NT2/D1 (cell line): ENCODE data around the gene WRAP53.

Source experiments
- DNase-seq: peaks from one replicate; pipeline ENCODE4 v3.0.0-alpha.2; 2011; ENCODE audit warnings: low read depth, low spot score
- H3K27me3 ChIP-seq: 2 replicates; pipeline ENCODE4 v1.6.0; 2011; ENCODE audit warnings: mild to moderate bottlenecking; ENCODE audit not compliant: insufficient read length, insufficient read depth
- H3K36me3 ChIP-seq: 2 replicates; pipeline ENCODE4 v1.6.1; 2011; ENCODE audit warnings: mild to moderate bottlenecking, low read length, mixed read lengths; ENCODE audit not compliant: insufficient read depth, insufficient read length
- H3K4me1 ChIP-seq: 2 replicates; pipeline ENCODE4 v1.5.1; 2011; ENCODE audit not compliant: insufficient read depth, insufficient read length
- H3K4me3 ChIP-seq: 2 replicates; pipeline ENCODE4 v1.5.1; 2011; ENCODE audit warnings: low read depth; ENCODE audit not compliant: insufficient read length
- H3K9ac ChIP-seq: 2 replicates; pipeline ENCODE4 v1.6.0; 2011; ENCODE audit warnings: low read depth; ENCODE audit not compliant: insufficient read length
- H3K9me3 ChIP-seq: 2 replicates; pipeline ENCODE4 v1.5.1; 2011; ENCODE audit warnings: mild to moderate bottlenecking, low read length; ENCODE audit not compliant: insufficient read depth
- SUZ12 ChIP-seq: IDR thresholded peaks from 2 replicates; pipeline ENCODE4 v1.6.1; 2011; ENCODE audit not compliant: insufficient read length, insufficient read depth; ENCODE audit errors: extremely low read depth
- YY1 ChIP-seq: IDR thresholded peaks from 2 replicates; pipeline ENCODE4 v1.6.1; 2011; ENCODE audit not compliant: insufficient read length, insufficient read depth
- ZNF274 ChIP-seq: IDR thresholded peaks from 2 replicates; pipeline ENCODE4 v1.6.1; 2011; ENCODE audit warnings: mild to moderate bottlenecking, low read depth, low read length

Gene WRAP53

GRCh38 chr17:7712111-7712771 lies 24.0 kb downstream of the WRAP53 start:
- Histone ChIP-seq H3K4me1 (peaks cover 20% of the 10 kb centered on the region), H3K27me3 (no peaks in the 10 kb centered on the region), H3K4me3 (no peak overlapping the region), H3K36me3 (no peaks in the 10 kb centered on the region), H3K9me3 (no peaks in the 10 kb centered on the region), H3K9ac (peak overlapping the region; percentile 42)
- TF ChIP-seq ZNF274 (no peak), SUZ12 (no peak), YY1 (no peak)
- DNase-seq, result no peak

GRCh38 chr17:7713782-7714181 lies 25.5 kb downstream of the WRAP53 start:
- no peak overlapping the region for H3K9ac ChIP-seq
- H3K36me3 ChIP-seq, result no peaks in the 10 kb centered on the region
- H3K4me3 ChIP-seq, result no peak overlapping the region
- peaks cover 9% of the 10 kb centered on the region for H3K27me3 ChIP-seq
- H3K9me3 ChIP-seq, result no peaks in the 10 kb centered on the region
- DNase-seq, result no peak
- H3K4me1 ChIP-seq, result peaks cover 21% of the 10 kb centered on the region
- TF ChIP-seq YY1, result no peak
- TF ChIP-seq ZNF274, result no peak
- no peak for TF ChIP-seq SUZ12

GRCh38 chr17:7714721-7715594 lies 26.7 kb downstream of the WRAP53 start:
- TF ChIP-seq SUZ12, result no peak
- no peak for TF ChIP-seq YY1
- TF ChIP-seq ZNF274, result no peak
- Histone ChIP-seq H3K4me1 (peaks cover 25% of the 10 kb centered on the region), H3K9me3 (no peaks in the 10 kb centered on the region), H3K36me3 (no peaks in the 10 kb centered on the region), H3K4me3 (no peak overlapping the region), H3K27me3 (peaks cover 11% of the 10 kb centered on the region), H3K9ac (no peak overlapping the region)
- no peak for DNase-seq

- H3K27me3 ChIP-seq, result peaks cover 11% of the 10 kb centered on the region
- no peak for TF ChIP-seq ZNF274
- TF ChIP-seq SUZ12, result no peak
- TF ChIP-seq YY1, result no peak
- H3K36me3 ChIP-seq, result no peaks in the 10 kb centered on the region
- peaks cover 25% of the 10 kb centered on the region for H3K4me1 ChIP-seq
- DNase-seq, result no peak
- H3K9ac ChIP-seq, result peak overlapping the region; percentile 56
- H3K4me3 ChIP-seq, result peak overlapping the region; percentile 44
- H3K9me3 ChIP-seq, result no peaks in the 10 kb centered on the region
These were observed 27.9 kb downstream of the WRAP53 start for GRCh38 chr17:7715936-7716886.

DNA sequence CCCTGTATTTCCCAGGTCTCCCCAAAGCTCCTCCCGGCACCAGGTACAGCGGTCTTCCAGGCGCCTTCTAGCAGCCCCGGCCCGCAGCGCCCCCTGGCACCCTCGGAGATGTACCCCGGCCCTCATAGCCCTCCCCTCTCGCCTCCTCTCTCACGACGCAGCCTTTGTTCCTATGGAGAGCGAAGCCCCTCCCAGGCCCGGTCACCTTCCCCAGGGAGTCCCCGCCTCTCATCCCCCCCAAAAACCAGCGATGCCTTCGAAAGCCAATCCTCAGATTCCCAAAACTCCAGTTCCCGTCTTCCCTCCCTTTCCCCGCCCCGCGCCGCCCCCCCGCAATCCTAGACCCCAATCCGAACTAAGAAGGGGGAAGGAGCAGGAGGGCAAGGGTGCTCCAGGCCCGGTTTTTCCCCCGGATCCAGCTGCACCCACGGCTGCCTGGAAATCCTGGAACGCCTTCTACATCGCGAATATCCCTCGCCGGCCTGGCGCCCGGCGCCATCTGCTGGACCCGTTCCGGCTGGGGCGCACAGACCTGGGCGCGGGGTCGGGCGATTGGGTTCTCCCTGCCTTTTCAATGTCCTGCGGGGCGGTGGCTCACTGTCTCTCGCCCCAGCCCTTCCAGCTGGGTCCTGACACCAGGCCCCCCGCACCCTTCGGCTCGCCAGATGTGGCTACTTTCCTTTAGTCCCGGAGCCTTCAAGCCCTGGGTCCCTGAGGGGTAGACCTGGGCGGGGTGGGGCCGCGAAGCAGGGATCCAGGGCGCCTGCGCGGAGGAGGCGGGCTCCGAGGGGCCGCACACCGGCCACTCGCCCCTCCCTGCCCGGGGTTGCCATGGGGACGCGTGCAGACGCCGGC lies 28.9 kb downstream of the WRAP53 start, which contains the start of gene DNAH2:
DNAH2 (plus strand) TSS at position 844 of the 855 bp plus-strand sequence. CDS start 1,991 bp downstream, outside the sequence.
- no peaks in the 10 kb centered on the region for H3K9me3 ChIP-seq
- peaks cover 22% of the 10 kb centered on the region for H3K4me1 ChIP-seq
- peak within 1 kb of the TSS; percentile 50 for H3K9ac ChIP-seq
- peak; percentile 83 for DNase-seq
- TF ChIP-seq SUZ12 (no peak), ZNF274 (no peak), YY1 (no peak)
- H3K36me3 ChIP-seq, result no peaks in the 10 kb centered on the region
- peak within 1 kb of the TSS; percentile 70 for H3K4me3 ChIP-seq
- H3K27me3 ChIP-seq, result peaks cover 11% of the 10 kb centered on the region

DNA sequence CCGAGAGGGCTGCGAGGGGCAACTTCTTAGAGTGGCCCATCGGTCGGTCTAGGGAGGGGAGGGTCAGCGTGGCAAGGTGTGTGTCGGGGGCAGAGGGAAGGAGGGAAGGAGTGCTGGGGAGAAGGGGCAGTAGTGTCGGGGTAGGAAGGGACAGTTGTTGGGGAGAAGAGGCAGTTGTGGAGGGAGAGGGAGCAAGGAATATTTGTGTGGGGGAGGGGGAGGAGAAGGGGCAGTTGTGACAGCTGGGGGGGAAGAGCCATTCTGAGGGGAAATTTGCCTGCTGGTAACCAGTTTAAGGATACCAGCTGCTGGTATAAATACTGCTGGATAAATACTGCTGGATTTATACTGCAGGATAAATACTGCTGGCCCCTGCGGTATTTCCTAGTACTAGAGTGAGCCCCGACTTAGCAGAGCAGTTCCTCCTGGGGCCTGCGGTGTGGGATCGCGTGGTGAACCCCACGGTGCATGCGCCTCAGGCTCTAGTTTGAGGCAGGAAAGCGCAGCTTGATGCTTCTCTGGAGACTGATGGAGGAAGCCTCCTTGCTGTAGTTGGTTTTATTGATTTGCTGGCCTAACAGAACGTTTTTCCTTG lies 29.6 kb downstream of the WRAP53 start:
- no peak for DNase-seq
- TF ChIP-seq SUZ12 (no peak), YY1 (no peak), ZNF274 (no peak)
- Histone ChIP-seq H3K4me3 (peak overlapping the region; percentile 70), H3K4me1 (peaks cover 18% of the 10 kb centered on the region), H3K9me3 (no peaks in the 10 kb centered on the region), H3K36me3 (no peaks in the 10 kb centered on the region), H3K9ac (no peak overlapping the region), H3K27me3 (peaks cover 11% of the 10 kb centered on the region)
